Uterus (tissue), 2 donors: ENCODE data around the gene PHLPP1.

Experiments used
- POLR2A ChIP-seq, 2 donors: fragments of 450-650 bp; IDR thresholded peaks; one replicate each; pipeline ENCODE4 v1.6.1; 2016; ENCODE audit warnings: antibody characterized with exemption in 2 of 2, mild to moderate bottlenecking in 1 of 2, moderate library complexity in 1 of 2
- TF ChIP-seq, protein P1 (sequence below), 4 experiments: fragments of 200-600 bp in 2 of 4; fragments of 450-650 bp in 2 of 4; sonication (generic) in 2 of 4; IDR thresholded peaks; one replicate each; pipeline ENCODE4 v1.5.1; 2016 to 2019; ENCODE audit warnings: antibody characterized with exemption in 4 of 4, mild to moderate bottlenecking in 2 of 4, moderate library complexity in 1 of 4

DNA sequence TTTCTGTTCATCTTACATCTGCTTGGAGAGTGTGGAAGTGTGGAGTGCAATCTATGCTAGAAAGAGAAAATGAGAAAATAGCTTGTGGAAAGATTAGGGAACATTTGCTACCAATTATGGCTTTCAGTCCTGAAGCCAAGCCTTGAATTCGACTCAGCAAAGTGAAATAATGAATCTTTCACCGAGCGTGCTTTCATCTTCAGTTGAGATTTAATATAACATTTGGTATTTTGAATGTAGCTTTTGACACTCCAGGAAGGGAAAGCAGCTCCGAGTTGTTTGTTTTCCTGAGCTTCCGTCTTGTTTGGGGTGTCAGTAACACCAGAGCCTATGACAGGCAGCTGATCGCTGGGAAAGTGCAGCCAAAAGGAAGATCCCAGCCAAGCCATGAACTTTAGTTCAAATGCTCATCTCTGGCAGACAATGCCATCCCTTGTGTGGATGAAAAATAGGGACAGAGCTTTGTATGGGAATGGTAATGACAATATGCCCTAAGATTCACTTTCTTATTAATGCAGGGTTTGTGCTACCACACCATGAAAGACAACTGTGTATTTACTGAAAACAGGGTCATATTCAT lies 25.0 kb upstream of the PHLPP1 start:
- TF ChIP-seq POLR2A (IDR thresholded peaks at IDR 0.05) = no peak
- TF ChIP-seq, protein P1, sequence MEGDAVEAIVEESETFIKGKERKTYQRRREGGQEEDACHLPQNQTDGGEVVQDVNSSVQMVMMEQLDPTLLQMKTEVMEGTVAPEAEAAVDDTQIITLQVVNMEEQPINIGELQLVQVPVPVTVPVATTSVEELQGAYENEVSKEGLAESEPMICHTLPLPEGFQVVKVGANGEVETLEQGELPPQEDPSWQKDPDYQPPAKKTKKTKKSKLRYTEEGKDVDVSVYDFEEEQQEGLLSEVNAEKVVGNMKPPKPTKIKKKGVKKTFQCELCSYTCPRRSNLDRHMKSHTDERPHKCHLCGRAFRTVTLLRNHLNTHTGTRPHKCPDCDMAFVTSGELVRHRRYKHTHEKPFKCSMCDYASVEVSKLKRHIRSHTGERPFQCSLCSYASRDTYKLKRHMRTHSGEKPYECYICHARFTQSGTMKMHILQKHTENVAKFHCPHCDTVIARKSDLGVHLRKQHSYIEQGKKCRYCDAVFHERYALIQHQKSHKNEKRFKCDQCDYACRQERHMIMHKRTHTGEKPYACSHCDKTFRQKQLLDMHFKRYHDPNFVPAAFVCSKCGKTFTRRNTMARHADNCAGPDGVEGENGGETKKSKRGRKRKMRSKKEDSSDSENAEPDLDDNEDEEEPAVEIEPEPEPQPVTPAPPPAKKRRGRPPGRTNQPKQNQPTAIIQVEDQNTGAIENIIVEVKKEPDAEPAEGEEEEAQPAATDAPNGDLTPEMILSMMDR (IDR thresholded peaks at IDR 0.05) = no peak
